HCT116 (cell line): Measurements from ENCODE around the gene UBE2E2. TPM values are rescaled to one million over a fixed set of nuclear protein-coding genes. Genes with fewer than 3 reads are reported as not detected.

Experiments
- ATAC-seq: fragments of 200-7000 bp; cut with Tn5 transposase; 2 replicates; pipeline ENCODE4 v1.9.1; 2020; ENCODE audit warnings: mild to moderate bottlenecking, moderate library complexity
- BruUV-seq: library from RNA; stranded (reverse); fragments of 400-500 nt; replicated peaks from 2 replicates; lab custom pipeline; 2021; lab: Mats Ljungman, UMichigan
- CTCF ChIA-PET: fragments of 300-600 bp; sonication (Branson Sonifier 250); formaldehyde crosslinking; loops from one replicate; lab custom pipeline; 2021; ENCODE audit warnings: antibody characterized with exemption; lab: Charles Lee
- POLR2A ChIA-PET: fragments of 300-600, 350-600 bp; sonication (Branson Sonifier 250); formaldehyde crosslinking; loops from one replicate; lab custom pipeline; 2021; ENCODE audit warnings: antibody characterized with exemption; lab: Charles Lee
- RAD21 ChIA-PET, 2 experiments: fragments of 300-600 bp; sonication (Branson Sonifier 250); formaldehyde crosslinking; loops; one replicate each; lab custom pipeline; 2023; ENCODE audit warnings: low total read pairs in 2 of 2; ENCODE audit not compliant: uncharacterized antibody in 2 of 2, unreplicated experiment in 2 of 2, low non-redundant PET in 1 of 2; lab: Charles Lee
- DNase-seq: peaks from one replicate; pipeline ENCODE4 v3.0.0-alpha.2; 2010; ENCODE audit warnings: low read depth, low spot score
- H2AFZ ChIP-seq: fragments of 200-600 bp; shearing (Covaris generic), sonication (generic); 2 replicates; pipeline ENCODE4 v1.6.1; 2017; ENCODE audit warnings: low read depth, mixed run types, mixed read lengths, antibody characterized with exemption, low read length; ENCODE audit not compliant: poor library complexity, severe bottlenecking
- H3K27ac ChIP-seq: 2 replicates; pipeline ENCODE4 v1.5.1; 2012; ENCODE audit warnings: low read depth, low read length
- H3K27me3 ChIP-seq: fragments of 200-600 bp; sonication (generic); 2 replicates; pipeline ENCODE4 v1.6.1; 2016; ENCODE audit warnings: mixed run types, low read length, mixed read lengths; ENCODE audit not compliant: insufficient read depth
- H3K36me3 ChIP-seq, 2 experiments: fragments of 200-500 bp in 1 of 2; fragments of 200-600 bp in 1 of 2; sonication (Bioruptor generic) in 1 of 2; sonication (generic) in 1 of 2; 2 replicates each; pipeline versions ENCODE4 v1.5.1 to v1.6.1; 2014 to 2016; ENCODE audit warnings: low read length in 2 of 2, inconsistent platforms in 1 of 2, mixed read lengths in 1 of 2, mixed run types in 1 of 2; ENCODE audit not compliant: insufficient read depth in 2 of 2, control insufficient read depth in 1 of 2
- H3K4me1 ChIP-seq, 2 experiments: fragments of 200-600 bp in 1 of 2; sonication (generic) in 1 of 2; 2 replicates each; pipeline versions ENCODE4 v1.5.1 to v1.6.1; 2012 to 2017; ENCODE audit warnings: low read length in 2 of 2, inconsistent platforms in 1 of 2, mild to moderate bottlenecking in 1 of 2, mixed read lengths in 1 of 2, mixed run types in 1 of 2, moderate library complexity in 1 of 2; ENCODE audit not compliant: insufficient read depth in 2 of 2, control insufficient read depth in 1 of 2
- H3K4me2 ChIP-seq: fragments of 200-600 bp; sonication (generic); 2 replicates; pipeline ENCODE4 v1.6.1; 2017; ENCODE audit warnings: mixed run types, low read length, mixed read lengths
- H3K4me3 ChIP-seq, 2 experiments: fragments of 200-600 bp in 1 of 2; sonication (generic) in 1 of 2; replicated peaks in 1 of 2; 2 replicates each; pipeline ENCODE4 v1.5.1; 2011 to 2016; ENCODE audit warnings: low read length in 2 of 2, control low read depth in 1 of 2, low read depth in 1 of 2, mild to moderate bottlenecking in 1 of 2, mixed read lengths in 1 of 2, mixed run types in 1 of 2
- H3K79me2 ChIP-seq: fragments of 200-600 bp; sonication (generic); 2 replicates; pipeline ENCODE4 v1.6.1; 2017; ENCODE audit warnings: mild to moderate bottlenecking, mixed run types, low read length, moderate library complexity, mixed read lengths; ENCODE audit not compliant: insufficient read depth
- H3K9ac ChIP-seq: fragments of 200-600 bp; sonication (generic); 2 replicates; pipeline ENCODE4 v1.6.1; 2016; ENCODE audit warnings: low read length, mixed read lengths
- H3K9me2 ChIP-seq: fragments of 200-600 bp; sonication (generic), shearing (Covaris generic); 2 replicates; pipeline ENCODE4 v1.6.1; 2017; ENCODE audit warnings: mixed run types, mild to moderate bottlenecking, moderate library complexity; ENCODE audit not compliant: insufficient read depth
- H3K9me3 ChIP-seq, 2 experiments: fragments of 200-500 bp in 1 of 2; fragments of 200-600 bp in 1 of 2; sonication (Bioruptor generic) in 1 of 2; sonication (generic) in 1 of 2; 2 replicates each; pipeline ENCODE4 v1.6.1; 2014 to 2017; ENCODE audit warnings: low read length in 2 of 2, mixed read lengths in 2 of 2, inconsistent platforms in 1 of 2, low read depth in 1 of 2, mild to moderate bottlenecking in 1 of 2, mixed run types in 1 of 2, moderate library complexity in 1 of 2; ENCODE audit not compliant: control insufficient read depth in 1 of 2, insufficient read depth in 1 of 2
- H4K20me1 ChIP-seq: fragments of 200-600 bp; sonication (generic), shearing (Covaris generic); 2 replicates; pipeline ENCODE4 v1.6.1; 2017; ENCODE audit warnings: mixed run types, mild to moderate bottlenecking, moderate library complexity; ENCODE audit not compliant: insufficient read depth
- ATF3 ChIP-seq: IDR thresholded peaks from 2 replicates; pipeline ENCODE4 v1.6.1; 2012
- ELF1 ChIP-seq: IDR thresholded peaks from 2 replicates; pipeline ENCODE4 v1.6.1; 2012; ENCODE audit warnings: low read depth, borderline replicate concordance
- EZH2phosphoT487 ChIP-seq: fragments of 200-600 bp; IDR thresholded peaks from 2 replicates; pipeline ENCODE4 v1.6.1; 2018; ENCODE audit warnings: antibody characterized with exemption, borderline replicate concordance
- RAD21 ChIP-seq: IDR thresholded peaks from 2 replicates; pipeline ENCODE4 v1.6.1; 2012; ENCODE audit warnings: low read depth, mild to moderate bottlenecking
- TCF7L2 ChIP-seq: IDR thresholded peaks from 2 replicates; pipeline ENCODE4 v1.7.0; 2011; ENCODE audit warnings: borderline replicate concordance, inconsistent platforms; ENCODE audit not compliant: insufficient read depth, insufficient read length; ENCODE audit errors: extremely low read depth
- intact Hi-C: fragments of 100-400 bp; cut with micrococcal nuclease; formaldehyde crosslinking; loops from 2 replicates; pipeline ENCODE4 v1.10.0; 2022
- total RNA-seq: library from RNA; stranded (reverse); gene quantifications from one replicate; pipeline ENCODE4 v1.2.1, GENCODE V29; 2021; ENCODE audit not compliant: unreplicated experiment
- TF ChIP-seq, protein P1 (sequence below): IDR thresholded peaks from 2 replicates; pipeline ENCODE4 v1.6.1; 2012; ENCODE audit warnings: low read depth
- TF ChIP-seq, protein P2 (sequence below): IDR thresholded peaks from 2 replicates; pipeline ENCODE4 v1.6.1; 2011; ENCODE audit warnings: mild to moderate bottlenecking, low read length, moderate library complexity; ENCODE audit not compliant: insufficient replicate concordance; ENCODE audit errors: extremely low read depth

Gene UBE2E2
- total RNA-seq, 1 experiment from 2014 or later: 21.4 TPM

- TF ChIP-seq, protein P1, sequence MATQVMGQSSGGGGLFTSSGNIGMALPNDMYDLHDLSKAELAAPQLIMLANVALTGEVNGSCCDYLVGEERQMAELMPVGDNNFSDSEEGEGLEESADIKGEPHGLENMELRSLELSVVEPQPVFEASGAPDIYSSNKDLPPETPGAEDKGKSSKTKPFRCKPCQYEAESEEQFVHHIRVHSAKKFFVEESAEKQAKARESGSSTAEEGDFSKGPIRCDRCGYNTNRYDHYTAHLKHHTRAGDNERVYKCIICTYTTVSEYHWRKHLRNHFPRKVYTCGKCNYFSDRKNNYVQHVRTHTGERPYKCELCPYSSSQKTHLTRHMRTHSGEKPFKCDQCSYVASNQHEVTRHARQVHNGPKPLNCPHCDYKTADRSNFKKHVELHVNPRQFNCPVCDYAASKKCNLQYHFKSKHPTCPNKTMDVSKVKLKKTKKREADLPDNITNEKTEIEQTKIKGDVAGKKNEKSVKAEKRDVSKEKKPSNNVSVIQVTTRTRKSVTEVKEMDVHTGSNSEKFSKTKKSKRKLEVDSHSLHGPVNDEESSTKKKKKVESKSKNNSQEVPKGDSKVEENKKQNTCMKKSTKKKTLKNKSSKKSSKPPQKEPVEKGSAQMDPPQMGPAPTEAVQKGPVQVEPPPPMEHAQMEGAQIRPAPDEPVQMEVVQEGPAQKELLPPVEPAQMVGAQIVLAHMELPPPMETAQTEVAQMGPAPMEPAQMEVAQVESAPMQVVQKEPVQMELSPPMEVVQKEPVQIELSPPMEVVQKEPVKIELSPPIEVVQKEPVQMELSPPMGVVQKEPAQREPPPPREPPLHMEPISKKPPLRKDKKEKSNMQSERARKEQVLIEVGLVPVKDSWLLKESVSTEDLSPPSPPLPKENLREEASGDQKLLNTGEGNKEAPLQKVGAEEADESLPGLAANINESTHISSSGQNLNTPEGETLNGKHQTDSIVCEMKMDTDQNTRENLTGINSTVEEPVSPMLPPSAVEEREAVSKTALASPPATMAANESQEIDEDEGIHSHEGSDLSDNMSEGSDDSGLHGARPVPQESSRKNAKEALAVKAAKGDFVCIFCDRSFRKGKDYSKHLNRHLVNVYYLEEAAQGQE: no peak
These were observed 298.2 kb downstream of the UBE2E2 start (continued) for GRCh38 chr3:23501201-23501802.

GRCh38 chr3:23508464-23508863 is 305.3 kb downstream of the UBE2E2 start:
- ChIA-PET RAD21 (no interaction called here), POLR2A (interaction anchor here (0.5 kb wide), 1 partner anchor 279 kb away, joined by 3 read pairs; no protein-coding TSS in a partner anchor), CTCF (no interaction called here)
- BruUV-seq: no TSS peak
- no peak overlapping the region for H3K9ac ChIP-seq
- intact Hi-C loops: no loop called here
- H3K9me3 ChIP-seq: no peaks in the 10 kb centered on the region
- DNase-seq: no peak
- H4K20me1 ChIP-seq: no peaks in the 10 kb centered on the region
- H3K4me3 ChIP-seq: no peak overlapping the region
- peaks cover 4 to 16% of the 10 kb centered on the region in 2 experiments; a peak in 3 of 4 replicates for H3K4me1 ChIP-seq
- H3K27ac ChIP-seq: no peak overlapping the region
- H3K4me2 ChIP-seq: no peak overlapping the region
- no peaks in the 10 kb centered on the region for H3K79me2 ChIP-seq
- H2AFZ ChIP-seq: no peak overlapping the region
- H3K36me3 ChIP-seq: no peaks in the 10 kb centered on the region
- 0 out of 2 replicates have a peak, but pooled peaks cover 7% of the 10 kb centered on the region for H3K9me2 ChIP-seq
- TF ChIP-seq, protein P2, sequence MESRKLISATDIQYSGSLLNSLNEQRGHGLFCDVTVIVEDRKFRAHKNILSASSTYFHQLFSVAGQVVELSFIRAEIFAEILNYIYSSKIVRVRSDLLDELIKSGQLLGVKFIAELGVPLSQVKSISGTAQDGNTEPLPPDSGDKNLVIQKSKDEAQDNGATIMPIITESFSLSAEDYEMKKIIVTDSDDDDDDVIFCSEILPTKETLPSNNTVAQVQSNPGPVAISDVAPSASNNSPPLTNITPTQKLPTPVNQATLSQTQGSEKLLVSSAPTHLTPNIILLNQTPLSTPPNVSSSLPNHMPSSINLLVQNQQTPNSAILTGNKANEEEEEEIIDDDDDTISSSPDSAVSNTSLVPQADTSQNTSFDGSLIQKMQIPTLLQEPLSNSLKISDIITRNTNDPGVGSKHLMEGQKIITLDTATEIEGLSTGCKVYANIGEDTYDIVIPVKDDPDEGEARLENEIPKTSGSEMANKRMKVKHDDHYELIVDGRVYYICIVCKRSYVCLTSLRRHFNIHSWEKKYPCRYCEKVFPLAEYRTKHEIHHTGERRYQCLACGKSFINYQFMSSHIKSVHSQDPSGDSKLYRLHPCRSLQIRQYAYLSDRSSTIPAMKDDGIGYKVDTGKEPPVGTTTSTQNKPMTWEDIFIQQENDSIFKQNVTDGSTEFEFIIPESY: no peak
- TF ChIP-seq ELF1: no peak
- TF ChIP-seq RAD21: no peak
- TF ChIP-seq ATF3: no peak
- TF ChIP-seq TCF7L2: no peak
- no peak for TF ChIP-seq EZH2phosphoT487
- no peaks in the 10 kb centered on the region for H3K27me3 ChIP-seq
- no peak for ATAC-seq
